GM12878 (cell line): Measurements from ENCODE around the gene TOM1L2. TPM values are rescaled to one million over a fixed set of nuclear protein-coding genes. Genes with fewer than 3 reads are reported as not detected.

Experiments used
- ATAC-seq: fragments of 200-7000 bp; cut with Tn5 transposase; 3 replicates; pipeline ENCODE4 v1.9.1; 2020; ENCODE audit warnings: mild to moderate bottlenecking, moderate library complexity
- BruUV-seq: library from RNA; stranded (reverse); fragments of 400-500 nt; replicated peaks from 2 replicates; lab custom pipeline; 2021; lab: Mats Ljungman, UMichigan
- CTCF ChIA-PET: fragments of 300-600 bp; sonication (Branson Sonifier 250); formaldehyde crosslinking; extraction: SDS; loops from one replicate; lab custom pipeline; 2021; ENCODE audit warnings: inconsistent platforms; lab: Yijun Ruan, JAX
- POLR2A ChIA-PET: fragments of 350-600 bp; formaldehyde crosslinking; extraction: SDS; loops from one replicate; lab custom pipeline; 2021; ENCODE audit warnings: inconsistent platforms; lab: Charles Lee
- RAD21 ChIA-PET: fragments of 300-600 bp; sonication (Branson Sonifier 250); formaldehyde crosslinking; loops from one replicate; lab custom pipeline; 2023; ENCODE audit warnings: antibody characterized with exemption; ENCODE audit not compliant: unreplicated experiment; lab: Charles Lee
- SMC1A ChIA-PET: fragments of 300-600 bp; sonication (Branson Sonifier 250); formaldehyde crosslinking; loops from one replicate; lab custom pipeline; 2023; ENCODE audit not compliant: unreplicated experiment, uncharacterized antibody; lab: Charles Lee
- DNase-seq: peaks from one replicate; pipeline ENCODE4 v3.0.0-alpha.2; 2011; ENCODE audit warnings: low read depth, low spot score
- FAIRE-seq: peaks from 3 replicates; lab custom pipeline; 2011; peaks lifted over from hg19 to GRCh38; lab: Jason Lieb, UNC
- H2AFZ ChIP-seq: 2 replicates; pipeline ENCODE4 v1.6.0; 2011; ENCODE audit warnings: low read depth, low read length, control low read depth; ENCODE audit not compliant: control insufficient read depth
- H3K27ac ChIP-seq: 2 replicates; pipeline ENCODE4 v1.5.1; 2011; ENCODE audit warnings: control low read depth; ENCODE audit not compliant: control insufficient read depth, insufficient read depth
- H3K27me3 ChIP-seq, 2 experiments: replicated peaks in 1 of 2; 2 replicates each; pipeline versions ENCODE4 v1.6.0 to v1.6.1; 2011; ENCODE audit warnings: low read length in 1 of 2; ENCODE audit not compliant: control insufficient read depth in 2 of 2, insufficient read depth in 2 of 2
- H3K36me3 ChIP-seq, 2 experiments: 2 replicates each; pipeline ENCODE4 v1.5.1; 2011; ENCODE audit warnings: low read length in 1 of 2; ENCODE audit not compliant: control insufficient read depth in 2 of 2, insufficient read depth in 2 of 2
- H3K4me1 ChIP-seq: 2 replicates; pipeline ENCODE4 v1.6.1; 2011; ENCODE audit warnings: mild to moderate bottlenecking, low read length, moderate library complexity, mixed read lengths; ENCODE audit not compliant: control insufficient read depth, insufficient read depth
- H3K4me2 ChIP-seq: 2 replicates; pipeline ENCODE4 v1.6.0; 2011; ENCODE audit warnings: control low read depth; ENCODE audit not compliant: control insufficient read depth, insufficient read depth
- H3K4me3 ChIP-seq: fragments of 200-600 bp; sonication (generic); 2 replicates; pipeline ENCODE4 v1.5.1; 2016
- H3K79me2 ChIP-seq: 2 replicates; pipeline ENCODE4 v1.6.0; 2011; ENCODE audit warnings: low read length; ENCODE audit not compliant: control insufficient read depth, insufficient read depth
- H3K9ac ChIP-seq: 2 replicates; pipeline ENCODE4 v1.8.0; 2011; ENCODE audit warnings: low read length, control low read depth, mixed read lengths; ENCODE audit not compliant: control insufficient read depth, insufficient read depth
- H3K9me3 ChIP-seq: replicated peaks from 3 replicates; pipeline ENCODE4 v1.5.1; 2011; ENCODE audit warnings: mild to moderate bottlenecking, low read length; ENCODE audit not compliant: control insufficient read depth, insufficient read depth
- H4K20me1 ChIP-seq: 2 replicates; pipeline ENCODE4 v1.6.0; 2011; ENCODE audit not compliant: control insufficient read depth, insufficient read depth
- BMI1 ChIP-seq: fragments of 450-650 bp; IDR thresholded peaks from 2 replicates; pipeline ENCODE4 v1.6.1; 2016; ENCODE audit warnings: mild to moderate bottlenecking, moderate library complexity, borderline replicate concordance
- CEBPB ChIP-seq, 2 experiments: fragments of 150-350 bp in 1 of 2; IDR thresholded peaks; 2 replicates each; pipeline ENCODE4 v1.6.1; 2012 to 2014; ENCODE audit warnings: low read depth in 2 of 2, low read length in 2 of 2, borderline replicate concordance in 1 of 2, inconsistent platforms in 1 of 2
- CHD2 ChIP-seq: IDR thresholded peaks from 2 replicates; pipeline ENCODE4 v1.6.1; 2011; ENCODE audit warnings: low read depth, low read length, improper control_type of control experiment, borderline replicate concordance
- CTCF ChIP-seq, 3 experiments: IDR thresholded peaks in 2 of 3; conservative IDR thresholded peaks in 1 of 3; 2 replicates each; pipeline ENCODE4 v1.5.1; 2011; ENCODE audit warnings: low read depth in 3 of 3, low read length in 3 of 3, mild to moderate bottlenecking in 3 of 3, control low read depth in 2 of 3, moderate library complexity in 2 of 3, inconsistent platforms in 1 of 3, mixed read lengths in 1 of 3; ENCODE audit not compliant: control insufficient read depth in 2 of 3, insufficient read depth in 1 of 3; ENCODE audit errors: extremely low read depth in 1 of 3
- CUX1 ChIP-seq: IDR thresholded peaks from 2 replicates; pipeline ENCODE4 v1.6.1; 2012; ENCODE audit warnings: improper control_type of control experiment, low read depth, low read length; ENCODE audit not compliant: insufficient replicate concordance
- MYB ChIP-seq: fragments of 150-350 bp; IDR thresholded peaks from 2 replicates; pipeline ENCODE4 v1.6.1; 2014; ENCODE audit warnings: mild to moderate bottlenecking, low read depth, low read length, borderline replicate concordance
- RAD21 ChIP-seq: IDR thresholded peaks from 2 replicates; pipeline ENCODE4 v1.6.1; 2011; ENCODE audit warnings: mild to moderate bottlenecking, low read depth, low read length, moderate library complexity; ENCODE audit not compliant: insufficient read depth
- REST ChIP-seq: IDR thresholded peaks from 2 replicates; pipeline ENCODE4 v1.6.1; 2012; ENCODE audit warnings: mild to moderate bottlenecking, low read depth, low read length
- SMAD1 ChIP-seq: fragments of 450-650 bp; IDR thresholded peaks from 2 replicates; pipeline ENCODE4 v1.6.1; 2018; ENCODE audit warnings: mild to moderate bottlenecking, low read depth; ENCODE audit not compliant: partially characterized antibody
- SMC3 ChIP-seq: IDR thresholded peaks from 2 replicates; pipeline ENCODE4 v1.6.1; 2011; ENCODE audit warnings: low read length, improper control_type of control experiment, borderline replicate concordance
- YBX1 ChIP-seq: fragments of 450-650 bp; IDR thresholded peaks from 2 replicates; pipeline ENCODE4 v1.6.1; 2016; ENCODE audit warnings: antibody characterized with exemption
- ZNF207 ChIP-seq: fragments of 450-650 bp; IDR thresholded peaks from 2 replicates; pipeline ENCODE4 v1.6.1; 2014; ENCODE audit warnings: antibody characterized with exemption, mild to moderate bottlenecking, borderline replicate concordance
- ZNF622 ChIP-seq: fragments of 450-650 bp; IDR thresholded peaks from 2 replicates; pipeline ENCODE4 v1.6.1; 2017; ENCODE audit warnings: mild to moderate bottlenecking, inconsistent platforms
- WGBS: methylation state at CpG from one replicate; pipeline ENCODE4 v1.1.6; 2016; ENCODE audit warnings: low lambda C conversion rate; ENCODE audit not compliant: insufficient replicate concordance, insufficient coverage; ENCODE audit errors: missing lambda C conversion rate; 5-methylcytosine and 5-hydroxymethylcytosine counted together
- in situ Hi-C: fragments of 300-500 bp; cut with MboI; formaldehyde crosslinking; loops from 9 replicates; pipeline ENCODE4 v1.14.3; 2018; ENCODE audit warnings: mixed read lengths
- intact Hi-C: fragments of 100-400 bp; cut with micrococcal nuclease; formaldehyde crosslinking; loops from one replicate; pipeline ENCODE4 v1.14.2; 2022; ENCODE audit not compliant: unreplicated experiment
- polyA plus RNA-seq, 11 experiments: library from polyadenylated mRNA; depleted of rRNA in 4 of 11; unstranded in 6 of 11; stranded (reverse) in 5 of 11; fragments of >200 nt; fragmentation: Nextera tagmentation in 4 of 11; fragmentation: Illumina TruSeq in 1 of 11; extraction: Ambion mirVana in 4 of 11; extraction: Trizol in 1 of 11; gene quantifications; 1 replicate in 1 of 11; 2 replicates in 10 of 11; pipeline versions ENCODE4 v1.2.1 to v1.2.3, GENCODE V29; 2011 to 2016; ENCODE audit warnings: inconsistent platforms in 2 of 11, missing spikeins in 2 of 11, low read depth in 1 of 11
- total RNA-seq, 4 experiments: library from RNA; depleted of rRNA in 3 of 4; stranded (reverse); fragments of >200 nt in 3 of 4; fragmentation: Illumina TruSeq in 1 of 4; extraction: Trizol in 1 of 4; gene quantifications; 2 replicates each; pipeline versions ENCODE4 v1.2.1 to v1.2.3, GENCODE V29; 2013 to 2021

Gene TOM1L2
- total and polyA plus RNA-seq, 10 of the 15 experiments (the other 5 are each of a cell fraction or from before 2014, with no cell fraction given), result 0.19 to 19.2 (median 8.1) TPM

- Histone ChIP-seq H3K4me3 (no peak overlapping the region), H2AFZ (no peak overlapping the region), H3K36me3 (no peaks in the 10 kb centered on the region; a peak in 1 of 4 replicates), H4K20me1 (no peaks in the 10 kb centered on the region), H3K4me2 (no peak overlapping the region), H3K9me3 (no peaks in the 10 kb centered on the region), H3K9ac (no peak overlapping the region), H3K4me1 (peaks cover 25% of the 10 kb centered on the region), H3K79me2 (no peaks in the 10 kb centered on the region), H3K27ac (no peak overlapping the region), H3K27me3 (no peaks in the 10 kb centered on the region)
- FAIRE-seq (no peak), DNase-seq (no peak), ATAC-seq (no peak)
- 78% methylated on average over 3 of the region's 3 CpGs for whole genome bisulfite sequencing
- in situ Hi-C loops, result no loop called here
- ChIA-PET CTCF (interaction anchor here (1.0 to 3.3 kb wide), 3 partner anchors 12 to 134 kb away, joined by 3 to 11 read pairs (median 3); no protein-coding TSS in a partner anchor), POLR2A (interaction anchor here (0.7 to 2.4 kb wide), 2 partner anchors 19 to 73 kb away, joined by 3 to 8 read pairs; partner anchors contain the start of genes DRC3 and TOM1L2), RAD21 (no interaction called here), SMC1A (interaction anchor here (0.6 to 3.5 kb wide), 8 partner anchors 9 to 134 kb away, joined by 3 to 17 read pairs (median 4); partner anchors contain the start of genes DRC3 and TOM1L2)
- intact Hi-C loops, result no loop called here
- BruUV-seq, result no TSS peak
- TF ChIP-seq CEBPB (IDR thresholded peaks at IDR 0.05; ENCODE audit: borderline replicate concordance in 1 of 2, low read depth in 2 of 2, low read length in 2 of 2) (no peak), CHD2 (no peak), BMI1 (no peak), CTCF (IDR thresholded peaks at IDR 0.05 in 2 of 3, conservative IDR thresholded peaks at IDR 0.05 in 1 of 3; ENCODE audit: control insufficient read depth in 2 of 3, extremely low read depth in 1 of 3, insufficient read depth in 1 of 3, low read depth in 3 of 3, low read length in 3 of 3) (no peak), REST (no peak), SMAD1 (no peak), ZNF207 (no peak), CUX1 (no peak), RAD21 (no peak), YBX1 (no peak), ZNF622 (no peak), SMC3 (no peak), MYB (no peak)
Measured at GRCh38 chr17:17899486-17899885, 72.7 kb downstream of the TOM1L2 start.
